GM19468 (cell line): ENCODE measurements around the gene SMIM22.
A peak's percentile ranks its signal among the peaks of the same experiment; 100 is the strongest.

ENCODE experiments used
- ATAC-seq: cut with Tn5 transposase; IDR thresholded peaks from one replicate; pipeline ENCODE4 v1.9.1; 2021; ENCODE audit warnings: mild to moderate bottlenecking, moderate library complexity, moderate number of reproducible peaks; ENCODE audit not compliant: unreplicated experiment; ENCODE audit errors: extremely low read depth

SMIM22 gene

GRCh38 chr16:4792951-4793513 is 2.1 kb upstream of the SMIM22 start:
- ATAC-seq, result no peak

GRCh38 chr16:4795828-4796572 is 831 bp downstream of the SMIM22 start:
- no peak for ATAC-seq

DNA sequence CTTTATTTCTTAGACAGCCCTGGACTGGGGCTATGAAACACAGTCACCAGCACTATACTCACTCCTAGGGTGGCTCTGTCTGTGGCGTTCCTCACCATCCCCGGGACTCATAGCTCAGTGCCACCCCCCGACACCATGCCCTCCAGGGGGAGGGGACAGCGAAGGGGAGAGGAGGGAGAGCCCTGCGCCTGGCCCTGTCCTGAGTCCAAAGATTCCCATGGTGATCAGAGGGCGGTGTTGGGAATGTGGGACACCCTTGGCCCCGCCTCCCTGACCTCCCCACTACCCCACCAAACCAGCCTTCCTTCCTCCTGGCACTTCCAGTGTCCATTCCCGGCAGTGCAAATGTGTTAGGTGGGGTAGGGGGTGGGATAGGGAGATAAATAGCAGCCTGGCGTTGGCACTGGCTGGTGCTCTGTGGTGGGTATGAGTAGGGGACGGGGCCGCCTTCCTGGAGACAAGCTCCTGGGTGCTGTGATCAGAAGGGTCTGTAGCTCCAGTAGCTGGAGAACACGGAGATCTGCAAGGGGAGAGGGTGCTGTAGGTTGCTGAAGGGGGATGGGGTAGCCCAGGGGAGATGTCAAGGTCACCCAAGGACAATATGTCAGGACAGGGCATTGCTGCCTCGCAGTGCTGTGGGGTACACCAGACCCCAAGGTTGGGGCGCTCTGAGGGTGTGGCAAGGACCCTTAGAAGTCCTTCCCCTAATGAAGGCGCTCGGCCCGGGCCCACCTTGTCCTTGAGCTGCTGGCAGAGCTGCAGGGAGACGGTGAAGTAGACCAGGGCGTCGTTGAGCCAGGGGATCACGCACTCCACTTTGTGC is 2.0 kb downstream of the SMIM22 start:
- no peak for ATAC-seq

DNA sequence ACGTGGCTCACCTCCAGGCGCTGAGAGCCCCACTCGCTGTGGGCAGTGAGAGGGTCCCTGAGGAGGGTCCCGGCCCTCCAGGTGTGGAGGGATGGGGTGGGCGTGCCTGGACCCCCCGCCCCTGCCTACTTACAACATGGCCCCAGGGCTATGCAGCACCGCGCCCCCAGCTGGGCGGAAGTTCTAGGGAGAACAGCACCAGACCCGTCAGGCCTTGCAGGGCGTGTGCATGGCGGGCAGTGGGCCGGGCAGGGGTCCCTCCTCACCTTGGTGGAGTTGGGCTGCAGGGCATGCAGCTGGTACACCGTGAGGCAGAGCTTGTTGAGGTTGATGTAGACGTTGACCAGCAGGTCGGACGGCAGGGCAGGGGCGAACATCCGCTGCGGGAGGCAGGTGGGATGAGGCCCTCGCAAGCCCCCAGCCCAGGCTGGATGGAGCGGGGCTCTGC is 2.7 kb downstream of the SMIM22 start:
- ATAC-seq, result no peak

- no peak for ATAC-seq
Measured at GRCh38 chr16:4798456-4798855, 3.3 kb downstream of the SMIM22 start.

DNA sequence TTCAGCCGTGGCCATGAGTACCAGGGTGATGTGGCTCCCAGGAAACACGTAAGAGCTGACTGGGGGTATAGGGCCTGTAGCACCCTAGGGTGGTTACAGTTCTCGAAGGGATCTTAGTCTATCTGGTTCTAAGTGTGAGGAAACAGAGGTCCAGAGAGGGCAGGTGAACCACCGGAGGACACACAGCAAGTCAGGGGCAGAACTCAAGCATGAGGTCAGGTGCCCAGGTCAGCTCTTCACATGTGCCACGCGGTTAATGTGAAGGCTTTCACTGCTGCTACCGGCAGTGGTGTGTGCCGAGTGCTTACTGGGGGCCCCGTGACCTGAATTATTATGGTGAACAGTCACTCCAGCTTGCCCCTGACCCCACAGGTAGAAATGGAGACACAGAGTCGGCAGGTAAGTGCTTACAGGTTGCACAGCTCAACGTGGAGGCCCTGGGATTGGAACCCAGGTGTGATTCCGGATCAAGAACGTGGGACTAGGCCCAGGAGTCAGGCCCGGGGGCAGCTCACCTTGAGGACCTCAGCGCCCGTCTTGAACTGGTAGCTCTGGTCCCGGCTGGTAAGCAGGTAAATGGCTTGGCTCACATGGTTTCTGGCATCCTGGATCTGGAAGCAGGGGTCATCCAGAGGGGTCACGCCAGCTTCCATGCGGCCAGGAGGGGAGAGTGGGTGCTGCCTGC is 4.1 kb downstream of the SMIM22 start:
- ATAC-seq, result no peak

DNA sequence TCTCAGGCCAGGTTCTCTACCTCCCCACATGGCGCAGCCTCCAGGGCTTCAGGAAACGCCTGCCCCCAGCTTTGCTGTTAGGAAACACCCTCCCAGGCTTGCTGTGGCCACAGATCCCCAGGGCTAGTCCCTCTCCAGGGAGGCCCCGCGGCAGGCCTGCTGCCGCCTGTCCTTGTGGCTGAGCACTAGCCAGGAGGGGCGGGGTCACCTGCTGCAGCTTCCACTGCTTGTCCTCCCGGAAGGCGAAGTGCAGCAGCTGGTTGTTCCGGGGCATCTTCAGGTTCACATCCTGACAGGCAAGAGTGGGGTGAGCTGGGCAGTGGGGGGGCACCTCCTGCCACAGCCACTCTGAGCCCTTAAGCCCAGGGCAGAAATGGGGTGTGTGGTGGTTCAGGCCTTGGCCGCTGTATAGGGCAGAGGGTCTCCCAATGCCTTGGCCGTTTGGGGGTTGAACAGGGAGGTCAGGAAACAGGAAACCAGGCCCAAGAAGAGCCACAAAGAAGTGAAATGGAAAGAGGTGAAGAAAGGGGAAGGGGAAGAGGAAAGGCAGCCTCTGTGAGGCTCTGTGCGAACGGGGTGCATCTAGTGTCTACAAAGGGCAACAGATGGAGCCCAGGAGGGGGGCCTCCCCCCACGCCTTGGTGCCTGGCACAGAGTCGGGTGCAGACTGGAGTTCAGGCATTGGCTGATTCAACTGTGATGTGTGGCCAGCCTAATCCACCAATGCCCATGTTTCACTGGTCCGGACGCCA is 5.3 kb downstream of the SMIM22 start:
- ATAC-seq, result no peak

DNA sequence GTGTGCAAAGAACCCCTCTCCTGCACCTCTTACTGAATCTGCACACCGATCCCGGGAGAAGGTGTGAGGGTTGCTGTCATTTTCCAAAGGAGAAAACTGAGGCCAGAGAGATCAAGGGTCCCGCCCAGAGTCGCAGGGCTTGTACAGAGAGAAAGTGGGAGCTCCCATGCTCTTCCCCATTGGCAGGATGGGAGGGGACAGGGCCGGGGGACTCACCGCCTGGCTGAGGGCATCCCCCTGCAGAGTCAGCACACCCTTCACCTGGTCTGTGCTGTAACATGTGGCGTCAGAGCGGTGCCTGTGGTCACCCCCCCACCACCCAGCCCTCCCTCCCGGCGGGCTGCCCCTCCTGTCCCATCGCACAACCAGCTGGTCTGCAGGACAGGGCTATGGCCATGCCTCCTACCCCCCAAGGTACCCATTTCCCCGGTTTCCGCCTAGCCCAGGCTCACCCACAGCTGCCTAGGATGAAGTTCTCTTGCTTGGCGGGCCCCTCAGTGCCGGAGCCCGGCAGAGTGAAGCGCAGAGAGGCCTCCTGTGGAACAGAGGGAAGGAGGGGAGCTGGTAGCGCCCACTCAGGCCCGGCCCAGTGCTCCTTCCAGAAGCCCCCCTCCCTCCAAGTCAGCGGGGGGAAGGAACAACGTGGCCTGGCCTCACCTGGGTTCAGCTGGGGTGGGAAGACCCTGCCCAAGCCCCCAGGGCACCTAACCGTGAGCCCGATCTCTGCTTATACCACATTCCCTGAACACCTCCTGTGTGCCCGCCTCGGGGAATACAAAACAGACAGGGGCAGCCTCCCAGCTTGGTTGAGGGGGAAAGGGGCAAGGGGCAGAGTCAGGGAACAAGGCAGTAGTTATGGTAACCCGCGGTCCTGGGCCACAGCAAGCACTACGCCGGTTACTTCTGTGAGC is 6.1 kb downstream of the SMIM22 start:
- no peak for ATAC-seq

DNA sequence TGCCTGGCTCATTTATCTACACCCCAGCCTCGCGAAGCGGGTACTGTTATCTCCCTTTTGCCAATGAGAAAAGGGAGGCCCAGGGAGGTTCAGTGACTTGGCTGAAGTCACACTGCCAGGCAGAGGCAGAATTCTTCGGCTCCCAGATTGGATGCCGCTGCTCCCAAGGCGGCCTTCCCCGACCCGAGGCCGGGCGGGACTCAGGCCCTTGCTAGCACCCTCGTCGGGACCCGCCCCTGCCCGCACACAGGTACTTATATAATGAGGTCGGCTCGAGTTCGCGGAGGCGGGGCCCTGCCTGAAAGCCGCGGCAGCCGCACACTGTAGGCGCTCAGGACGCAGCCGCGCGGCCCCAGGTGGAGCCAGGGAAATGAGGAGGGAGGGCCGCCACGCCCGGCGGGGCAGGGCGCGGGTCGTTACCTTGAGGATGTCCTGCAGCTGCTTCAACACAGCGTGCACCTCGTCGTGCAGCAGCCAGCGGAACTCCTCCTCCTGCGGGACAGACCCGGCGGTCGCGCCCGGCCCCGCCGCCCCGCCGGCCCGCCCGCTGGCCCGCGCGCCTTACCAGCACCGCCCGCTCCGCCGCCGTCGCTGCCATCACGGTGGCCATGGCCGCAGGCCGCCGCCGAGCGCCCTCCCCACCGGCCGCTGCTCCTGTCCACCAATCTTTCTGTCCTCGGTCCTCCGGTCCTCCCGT is 6.9 kb downstream of the SMIM22 start, which contains the start of gene ROGDI:
ROGDI (minus strand) TSS at position 672 of the 697 bp plus-strand sequence; CDS start at position 610, 62 bp downstream.
- ATAC-seq, result peak; percentile 47

DNA sequence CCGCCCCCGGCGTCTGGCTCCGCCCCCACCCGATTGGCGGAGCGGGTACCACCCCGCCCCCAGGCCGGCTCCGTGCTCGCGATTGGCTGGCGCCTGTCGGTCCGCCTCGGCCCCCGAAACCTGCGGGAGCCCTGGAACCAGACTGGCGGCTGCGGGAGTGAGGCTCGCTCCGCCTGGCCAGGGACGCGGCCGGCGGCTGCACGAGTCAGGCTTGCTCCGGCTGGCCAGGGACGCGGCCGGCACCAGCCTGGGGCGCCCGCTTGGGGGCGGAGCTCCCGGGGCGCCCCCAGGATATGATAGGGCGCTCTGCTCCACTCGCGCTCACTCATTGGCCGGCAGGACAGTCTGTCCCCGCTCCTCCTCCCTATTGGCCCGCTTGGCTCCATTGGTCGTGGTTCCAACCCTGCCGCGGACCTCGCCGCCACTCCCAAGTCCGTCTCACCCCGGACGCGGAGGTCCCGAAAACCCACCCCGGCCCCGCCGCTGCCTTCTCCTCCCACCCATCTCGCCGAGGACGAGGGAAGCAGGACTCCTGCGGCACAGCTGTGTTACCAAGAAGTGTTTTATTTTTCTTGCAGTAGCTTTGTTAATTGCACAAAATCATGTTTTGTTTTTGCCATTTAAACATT is 7.6 kb downstream of the SMIM22 start:
- peak; percentile 76 for ATAC-seq

GRCh38 chr16:4803401-4803844 is 8.3 kb downstream of the SMIM22 start:
- ATAC-seq, result no peak

- no peak for ATAC-seq
Measured at GRCh38 chr16:4803898-4804762, 9.0 kb downstream of the SMIM22 start.

DNA sequence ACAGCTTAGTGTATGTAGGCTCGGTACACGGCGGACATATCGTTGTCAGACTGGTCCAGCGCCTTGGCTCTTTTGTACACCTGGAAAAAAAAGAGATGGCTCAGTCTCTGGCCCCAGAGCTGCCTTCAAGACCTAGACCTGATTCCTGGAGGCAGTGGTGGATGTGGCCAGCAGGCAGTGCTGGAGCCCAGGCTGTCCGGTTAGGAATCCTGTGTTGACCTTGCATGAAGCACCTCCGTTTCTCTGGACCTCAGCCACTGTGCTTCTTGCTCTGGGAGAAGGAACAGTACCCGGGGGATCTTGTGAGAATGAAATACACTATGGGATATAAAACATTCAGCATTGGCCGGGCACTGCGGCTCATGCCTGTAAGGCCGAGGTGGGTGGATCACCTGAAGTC is 10.1 kb downstream of the SMIM22 start:
- ATAC-seq, result no peak

DNA sequence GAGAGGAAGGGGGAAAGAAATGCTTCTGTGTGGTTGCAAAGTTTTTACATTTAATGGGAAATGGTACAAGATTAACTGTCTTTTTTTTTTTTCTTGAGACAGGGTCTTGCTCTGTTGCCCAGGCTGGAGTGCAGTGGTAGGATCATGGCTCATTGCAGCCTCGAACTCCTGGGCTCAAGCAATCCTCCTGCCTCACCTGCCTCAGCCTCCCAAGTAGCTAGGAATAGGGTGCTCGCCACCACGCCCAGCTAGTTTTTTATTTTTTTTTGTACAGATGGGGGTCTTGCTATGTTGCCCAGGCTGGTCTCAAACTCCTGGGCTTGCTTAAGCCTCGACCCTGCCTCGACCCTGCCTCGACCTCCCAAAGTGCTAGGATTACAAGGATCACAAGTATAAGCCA is 11.1 kb downstream of the SMIM22 start:
- ATAC-seq, result no peak

DNA sequence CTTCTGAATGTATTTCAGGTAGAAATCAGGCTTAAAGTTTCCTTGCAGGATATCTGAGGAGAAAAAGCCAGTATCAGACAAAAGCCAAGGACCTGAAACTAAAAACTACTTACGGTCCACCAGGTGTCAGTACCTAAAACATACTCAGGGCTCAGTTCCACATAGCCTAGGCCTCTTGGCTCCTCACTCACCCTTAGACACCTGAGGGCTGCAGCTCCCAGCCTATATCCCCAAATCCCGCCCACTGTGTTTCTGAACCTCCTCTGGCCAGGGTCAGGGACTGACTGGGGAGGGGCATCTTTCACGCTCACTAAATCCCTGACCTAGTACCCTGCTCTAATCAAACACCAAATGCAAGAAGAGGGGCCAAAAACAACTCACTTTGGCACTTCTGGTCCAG is 16.1 kb downstream of the SMIM22 start:
- no peak for ATAC-seq

DNA sequence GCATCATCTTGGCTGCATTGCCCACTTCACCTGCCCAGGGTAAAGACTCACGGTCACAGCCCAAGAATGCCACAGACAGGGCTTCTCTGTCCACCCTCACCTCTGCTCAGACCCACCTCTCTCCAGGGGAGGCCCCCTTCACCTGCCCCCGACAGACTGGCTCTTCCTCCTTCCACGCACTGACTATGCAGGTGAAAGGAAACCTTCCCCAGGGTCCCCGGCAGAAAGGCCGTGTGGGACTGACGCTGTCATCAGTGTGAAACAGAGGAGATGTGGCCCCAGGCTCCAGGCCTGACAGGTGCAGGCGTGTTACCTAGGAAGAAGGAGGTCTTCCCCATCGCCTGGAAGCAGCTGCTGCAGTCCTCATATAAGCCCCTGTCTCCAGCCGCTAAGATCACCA is 16.6 kb downstream of the SMIM22 start:
- no peak for ATAC-seq
